ENCODE data around the gene RPL10. TPM values are rescaled to one million over a fixed set of nuclear protein-coding genes. Genes with fewer than 3 reads are reported as not detected.

Gene RPL10
- total and polyA plus RNA-seq, 2 of the 8 experiments (the other 6 are each of a cell fraction or from before 2014, with no cell fraction given): 2,633 to 4,293 TPM

- Histone ChIP-seq H4K20me1 (replicated peaks in 1 of 2; ENCODE audit: control insufficient read depth in 1 of 2, insufficient read depth in 2 of 2, low read length in 2 of 2) (peaks cover 0 to 9% of the 10 kb centered on the region in 2 experiments), H3K23ac (ENCODE audit: insufficient read length) (no peak overlapping the region), H2BK5ac (ENCODE audit: low read depth, low read length) (no peak overlapping the region), H2BK20ac (ENCODE audit: low read length) (no peak overlapping the region), H2BK12ac (ENCODE audit: low read depth, low read length) (no peak overlapping the region), H4K8ac (ENCODE audit: extremely low read depth, insufficient read depth, low read length) (no peak overlapping the region), H3K18ac (ENCODE audit: extremely low read depth, low read length) (no peak overlapping the region; the same call in 1 of the 2 replicates), H2AK5ac (ENCODE audit: low read depth, low read length) (no peak overlapping the region), H4K91ac (replicated peaks; ENCODE audit: insufficient read length, low read length) (no peak overlapping the region), H4K5ac (ENCODE audit: insufficient read length, low read depth, low read length) (no peak overlapping the region), H3K14ac (ENCODE audit: insufficient read length) (no peak overlapping the region), H3K4ac (replicated peaks; ENCODE audit: insufficient read length, low read depth, low read length) (no peak overlapping the region), H3K23me2 (ENCODE audit: low read depth, low read length) (peaks cover 3% of the 10 kb centered on the region; the same call in 1 of the 2 replicates), H3K9ac (replicated peaks in 1 of 4; ENCODE audit: extremely low read depth in 1 of 4, low read depth in 3 of 4, low read length in 3 of 4) (no peak overlapping the region; a peak in 1 of 7 replicates), H2AFZ (ENCODE audit: low read length) (no peak overlapping the region), H3K27ac (ENCODE audit: low read depth, low read length) (no peak overlapping the region), H3K9me3 (ENCODE audit: insufficient read depth in 2 of 2, low read depth in 1 of 2, low read length in 1 of 2) (no peaks in the 10 kb centered on the region), H3K4me1 (replicated peaks in 1 of 4; ENCODE audit: control insufficient read depth in 3 of 4, insufficient read depth in 4 of 4, low read length in 3 of 4) (peaks cover 0 to 4% (median 0%) of the 10 kb centered on the region in 4 experiments; a peak in 2 of 7 replicates), H3K27me3 (replicated peaks in 1 of 4; ENCODE audit: control insufficient read depth in 3 of 4, extremely low read depth in 1 of 4, insufficient read depth in 3 of 4, low read length in 3 of 4) (no peaks in the 10 kb centered on the region), H2BK15ac (ENCODE audit: low read length) (no peak overlapping the region), H3K4me2 (ENCODE audit: insufficient read depth in 1 of 2, low read depth in 2 of 2, low read length in 2 of 2) (peak overlapping the region; percentile 47 to 72), H3K36me3 (ENCODE audit: control insufficient read depth in 2 of 4, insufficient read depth in 4 of 4, low read length in 3 of 4) (peaks cover 0 to 27% (median 13%) of the 10 kb centered on the region in 4 experiments; a peak in 5 of 8 replicates), H3K79me1 (ENCODE audit: low read depth, low read length) (no peaks in the 10 kb centered on the region; the same call in 1 of the 2 replicates), H3K79me2 (ENCODE audit: control insufficient read depth in 1 of 2, insufficient read depth in 2 of 2, low read length in 2 of 2) (peaks cover 0 to 6% of the 10 kb centered on the region in 2 experiments; a peak in 2 of 4 replicates), H2BK120ac (replicated peaks; ENCODE audit: low read depth, low read length) (no peak overlapping the region), H3K56ac (replicated peaks; ENCODE audit: insufficient read length, low read depth, low read length) (no peak overlapping the region), H3K4me3 (ENCODE audit: extremely low read depth in 1 of 4, insufficient read depth in 2 of 4, low read depth in 3 of 4, low read length in 4 of 4) (peak overlapping the region in 3 of 4 experiments; percentile 10 to 71 (median 57); a peak in 5 of 8 replicates)
- DNase-seq (ENCODE audit: low read depth in 1 of 2, low spot score in 2 of 2) (no peak), FAIRE-seq (no peak)
- 54% methylated on average over 2 of the region's 10 CpGs; no CpG with 5 or more reads in 1 of the 2 experiments for WGBS, 2 experiments (ENCODE audit: extremely low coverage in 1 of 2, insufficient coverage in 1 of 2, insufficient read length in 1 of 2, insufficient replicate concordance in 2 of 2, low coverage in 1 of 2, low lambda C conversion rate in 2 of 2, missing lambda C conversion rate in 1 of 2)
- POLR2A ChIA-PET (ENCODE audit: partially characterized antibody): interaction anchor here (1.2 to 2.9 kb wide), 6 partner anchors 9 to 46 kb away, joined by 5 to 9 read pairs (median 6); partner anchors contain the start of genes ATP6AP1 and RPL10
- CTCF ChIA-PET (ENCODE audit: partially characterized antibody): interaction anchor here (0.6 to 1.5 kb wide), 5 partner anchors 11 to 97 kb away, joined by 3 to 4 read pairs (median 3); no protein-coding TSS in a partner anchor
- TF ChIP-seq SAP30 (IDR thresholded peaks at IDR 0.05; ENCODE audit: insufficient read depth, insufficient replicate concordance, low read length) (no peak), CTBP2 (IDR thresholded peaks at IDR 0.05; ENCODE audit: borderline replicate concordance, insufficient read depth, insufficient read length, low read length) (no peak), CHD2 (IDR thresholded peaks at IDR 0.05; ENCODE audit: low read length) (no peak), TAF1 (IDR thresholded peaks at IDR 0.05; ENCODE audit: low read depth, low read length) (no peak), SIX5 (IDR thresholded peaks at IDR 0.05; ENCODE audit: low read depth, low read length) (no peak), TBP (IDR thresholded peaks at IDR 0.05; ENCODE audit: low read depth, low read length) (no peak), RFX5 (IDR thresholded peaks at IDR 0.05; ENCODE audit: borderline replicate concordance, low read depth, low read length) (no peak), ASH2L (IDR thresholded peaks at IDR 0.05; ENCODE audit: low read length) (no peak), GABPA (IDR thresholded peaks at IDR 0.05; ENCODE audit: borderline replicate concordance, insufficient read depth, low read length) (no peak), PHF8 (conservative IDR thresholded peaks at IDR 0.05; ENCODE audit: low read depth, low read length) (no peak), YY1 (IDR thresholded peaks at IDR 0.05; ENCODE audit: low read depth, low read length) (no peak), BCL11A (IDR thresholded peaks at IDR 0.05; ENCODE audit: low read depth in 2 of 2, low read length in 2 of 2) (no peak), POLR2AphosphoS5 (IDR thresholded peaks at IDR 0.05; ENCODE audit: low read depth, low read length) (no peak), EGR1 (IDR thresholded peaks at IDR 0.05; ENCODE audit: borderline replicate concordance, low read depth, low read length) (no peak)
Observed at GRCh38 chrX:154443479-154443910, 45.3 kb downstream of the RPL10 start.
